Osteocyte (in vitro differentiated cells): ENCODE data around the gene INSYN1. TPM values are rescaled to one million over a fixed set of nuclear protein-coding genes. Genes with fewer than 3 reads are reported as not detected.
"Not testable (repeated sequence)": the region's sequence is repeated elsewhere in the genome, so short reads cannot be mapped to it uniquely, and the experiment has no call there.

Experiments used
- DNase-seq: peaks from one replicate; pipeline ENCODE4 v3.0.0; 2021; ENCODE audit warnings: mixed read lengths; ENCODE audit not compliant: unreplicated experiment; ENCODE audit errors: extremely low spot score
- H3K27ac Mint-ChIP-seq: one replicate; pipeline ENCODE4 v1.8.0; 2021; ENCODE audit warnings: mild to moderate bottlenecking, mixed read lengths; ENCODE audit not compliant: unreplicated experiment
- H3K27me3 Mint-ChIP-seq: one replicate; pipeline ENCODE4 v1.8.0; 2021; ENCODE audit warnings: mixed read lengths; ENCODE audit not compliant: unreplicated experiment
- H3K36me3 Mint-ChIP-seq: one replicate; pipeline ENCODE4 v1.8.0; 2021; ENCODE audit warnings: mixed read lengths; ENCODE audit not compliant: unreplicated experiment
- H3K4me1 Mint-ChIP-seq: one replicate; pipeline ENCODE4 v1.8.0; 2021; ENCODE audit warnings: mixed read lengths; ENCODE audit not compliant: unreplicated experiment
- H3K4me3 Mint-ChIP-seq: one replicate; pipeline ENCODE4 v1.8.0; 2021; ENCODE audit warnings: mild to moderate bottlenecking, moderate library complexity, mixed read lengths; ENCODE audit not compliant: unreplicated experiment
- H3K9me3 Mint-ChIP-seq: one replicate; pipeline ENCODE4 v1.8.0; 2021; ENCODE audit warnings: mixed read lengths; ENCODE audit not compliant: unreplicated experiment
- total RNA-seq: library from RNA; stranded (reverse); gene quantifications from 2 replicates; pipeline ENCODE4 v1.2.1, GENCODE V29; 2021
- TF ChIP-seq, protein P1 (sequence below): fragments of 200-600 bp; sonication (generic); IDR thresholded peaks from 2 replicates; pipeline ENCODE4 v1.5.0; 2021; ENCODE audit warnings: antibody characterized with exemption, mild to moderate bottlenecking, moderate library complexity

INSYN1 gene
- total RNA-seq, 1 donor from 2014 or later, result 8.0 TPM

- Mint-ChIP-seq H3K4me1 (peaks cover 14% of the 10 kb centered on the region), H3K36me3 (peaks cover 21% of the 10 kb centered on the region)
- not testable (repeated sequence) for DNase-seq, H3K4me3 Mint-ChIP-seq, H3K9me3 Mint-ChIP-seq, H3K27me3 Mint-ChIP-seq, H3K27ac Mint-ChIP-seq
Observed at GRCh38 chr15:73702311-73703239, 50.6 kb downstream of the INSYN1 start.

- TF ChIP-seq, protein P1, sequence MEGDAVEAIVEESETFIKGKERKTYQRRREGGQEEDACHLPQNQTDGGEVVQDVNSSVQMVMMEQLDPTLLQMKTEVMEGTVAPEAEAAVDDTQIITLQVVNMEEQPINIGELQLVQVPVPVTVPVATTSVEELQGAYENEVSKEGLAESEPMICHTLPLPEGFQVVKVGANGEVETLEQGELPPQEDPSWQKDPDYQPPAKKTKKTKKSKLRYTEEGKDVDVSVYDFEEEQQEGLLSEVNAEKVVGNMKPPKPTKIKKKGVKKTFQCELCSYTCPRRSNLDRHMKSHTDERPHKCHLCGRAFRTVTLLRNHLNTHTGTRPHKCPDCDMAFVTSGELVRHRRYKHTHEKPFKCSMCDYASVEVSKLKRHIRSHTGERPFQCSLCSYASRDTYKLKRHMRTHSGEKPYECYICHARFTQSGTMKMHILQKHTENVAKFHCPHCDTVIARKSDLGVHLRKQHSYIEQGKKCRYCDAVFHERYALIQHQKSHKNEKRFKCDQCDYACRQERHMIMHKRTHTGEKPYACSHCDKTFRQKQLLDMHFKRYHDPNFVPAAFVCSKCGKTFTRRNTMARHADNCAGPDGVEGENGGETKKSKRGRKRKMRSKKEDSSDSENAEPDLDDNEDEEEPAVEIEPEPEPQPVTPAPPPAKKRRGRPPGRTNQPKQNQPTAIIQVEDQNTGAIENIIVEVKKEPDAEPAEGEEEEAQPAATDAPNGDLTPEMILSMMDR, result no peak
- Mint-ChIP-seq H3K4me1 (peaks cover 30% of the 10 kb centered on the region), H3K9me3 (no peaks in the 10 kb centered on the region), H3K36me3 (peaks cover 17% of the 10 kb centered on the region), H3K27ac (peak overlapping the region; percentile 12), H3K4me3 (no peak overlapping the region), H3K27me3 (no peaks in the 10 kb centered on the region)
- DNase-seq, result no peak
Observed at GRCh38 chr15:73700041-73700842, 52.9 kb downstream of the INSYN1 start.

GRCh38 chr15:73699249-73700040 is 53.7 kb downstream of the INSYN1 start:
- TF ChIP-seq, protein P1, result no peak
- Mint-ChIP-seq H3K36me3 (peaks cover 13% of the 10 kb centered on the region), H3K4me3 (no peak overlapping the region), H3K4me1 (peaks cover 36% of the 10 kb centered on the region), H3K9me3 (no peaks in the 10 kb centered on the region), H3K27me3 (no peaks in the 10 kb centered on the region), H3K27ac (no peak overlapping the region)
- DNase-seq, result no peak

GRCh38 chr15:73697033-73697467 is 56.1 kb downstream of the INSYN1 start:
- Mint-ChIP-seq H3K9me3 (no peaks in the 10 kb centered on the region), H3K4me1 (peaks cover 47% of the 10 kb centered on the region), H3K4me3 (peak overlapping the region; percentile 5), H3K27me3 (no peaks in the 10 kb centered on the region), H3K27ac (peak overlapping the region; percentile 90), H3K36me3 (peaks cover 15% of the 10 kb centered on the region)
- no peak for DNase-seq
- TF ChIP-seq, protein P1, result no peak

GRCh38 chr15:73696641-73697001 is 56.5 kb downstream of the INSYN1 start:
- Mint-ChIP-seq H3K36me3 (peaks cover 15% of the 10 kb centered on the region), H3K27me3 (no peaks in the 10 kb centered on the region), H3K4me3 (no peak overlapping the region), H3K27ac (peak overlapping the region; percentile 90), H3K4me1 (peaks cover 47% of the 10 kb centered on the region), H3K9me3 (no peaks in the 10 kb centered on the region)
- no peak for DNase-seq
- TF ChIP-seq, protein P1, result no peak
